GM19467 (cell line): ENCODE measurements around the gene SYT9.
"Not testable (repeated sequence)": the region's sequence is repeated elsewhere in the genome, so short reads cannot be mapped to it uniquely, and the experiment has no call there.

Source experiments
- ATAC-seq: cut with Tn5 transposase; IDR thresholded peaks from one replicate; pipeline ENCODE4 v1.9.1; 2021; ENCODE audit warnings: mild to moderate bottlenecking, moderate library complexity; ENCODE audit not compliant: unreplicated experiment

The SYT9 gene

GRCh38 chr11:7332962-7333361, 81.3 kb downstream of the SYT9 start:
- ATAC-seq = no peak

GRCh38 chr11:7335442-7335841, 83.7 kb downstream of the SYT9 start:
- ATAC-seq = not testable (repeated sequence)

GRCh38 chr11:7341551-7341950, 89.8 kb downstream of the SYT9 start:
- ATAC-seq = no peak

GRCh38 chr11:7347611-7348431, 96.1 kb downstream of the SYT9 start:
- no peak for ATAC-seq

- no peak for ATAC-seq
These were observed 97.0 kb downstream of the SYT9 start for GRCh38 chr11:7348432-7349304.

- no peak for ATAC-seq
These were observed 99.5 kb downstream of the SYT9 start for GRCh38 chr11:7351228-7351627.

GRCh38 chr11:7353100-7353499, 101.4 kb downstream of the SYT9 start:
- no peak for ATAC-seq

GRCh38 chr11:7364660-7365059, 113.0 kb downstream of the SYT9 start:
- no peak for ATAC-seq

- no peak for ATAC-seq
These were observed 116.1 kb downstream of the SYT9 start for GRCh38 chr11:7367803-7368202.

- no peak for ATAC-seq
These were observed 124.7 kb downstream of the SYT9 start for GRCh38 chr11:7376386-7376785.

GRCh38 chr11:7381937-7382336, 130.2 kb downstream of the SYT9 start:
- no peak for ATAC-seq

GRCh38 chr11:7383406-7383805, 131.7 kb downstream of the SYT9 start:
- no peak for ATAC-seq

- ATAC-seq = no peak
These were observed 133.0 kb downstream of the SYT9 start for GRCh38 chr11:7384691-7385090.

GRCh38 chr11:7385532-7385931, 133.8 kb downstream of the SYT9 start:
- no peak for ATAC-seq

GRCh38 chr11:7413961-7414915, 162.5 kb downstream of the SYT9 start:
- no peak for ATAC-seq

- ATAC-seq = no peak
These were observed 163.5 kb downstream of the SYT9 start for GRCh38 chr11:7414973-7415817.

- ATAC-seq = no peak
These were observed 164.4 kb downstream of the SYT9 start for GRCh38 chr11:7416080-7416479.

- ATAC-seq = no peak
These were observed 165.6 kb downstream of the SYT9 start for GRCh38 chr11:7417328-7417727.

GRCh38 chr11:7418061-7418460, 166.4 kb downstream of the SYT9 start:
- no peak for ATAC-seq

GRCh38 chr11:7418906-7419305, 167.2 kb downstream of the SYT9 start:
- no peak for ATAC-seq
